ENCODE measurements around the gene CACNG8.
"Not testable (repeated sequence)": the region's sequence is repeated elsewhere in the genome, so short reads cannot be mapped to it uniquely, and the experiment has no call there.

The CACNG8 gene

DNA sequence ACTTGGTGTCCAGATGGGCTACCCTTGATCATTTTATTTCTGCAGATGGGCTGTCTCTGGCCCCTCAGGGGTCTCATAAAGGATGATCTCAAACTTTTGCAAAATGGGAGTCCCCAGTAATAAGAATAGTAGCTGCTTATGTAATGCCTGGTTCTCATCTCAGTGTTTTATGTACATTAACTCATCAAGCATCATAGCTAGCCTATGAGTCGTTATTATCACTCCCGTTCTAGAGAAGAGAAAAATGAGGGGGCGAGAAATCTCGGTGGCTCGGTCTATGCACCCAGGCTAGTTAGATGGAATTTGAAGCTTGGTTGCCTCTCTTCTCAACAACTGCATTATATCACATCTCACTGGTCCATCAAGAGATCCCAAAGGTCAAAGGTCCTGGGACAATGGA is 32.1 kb downstream of the CACNG8 start:
- DNase-seq: no peak

DNA sequence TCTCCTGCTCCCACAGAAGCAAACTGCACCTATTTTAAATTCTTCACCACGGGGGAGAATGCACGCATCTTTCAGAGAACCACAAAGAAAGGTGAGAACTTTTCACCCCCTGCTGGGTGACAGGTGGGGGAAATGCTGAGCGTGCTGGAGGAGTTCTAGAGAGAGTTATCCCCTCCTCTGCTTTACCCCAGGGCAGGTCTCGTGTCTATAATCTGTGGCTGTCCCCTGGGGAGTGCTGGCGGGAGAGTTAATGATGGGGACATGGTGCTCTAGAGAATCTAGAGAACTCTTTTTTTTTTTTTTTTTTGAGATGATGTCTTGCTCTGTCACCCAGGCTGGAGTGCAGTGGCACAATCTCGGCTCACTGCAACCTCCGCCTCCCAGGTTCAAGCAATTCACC is 35.5 kb downstream of the CACNG8 start:
- DNase-seq: no peak

DNA sequence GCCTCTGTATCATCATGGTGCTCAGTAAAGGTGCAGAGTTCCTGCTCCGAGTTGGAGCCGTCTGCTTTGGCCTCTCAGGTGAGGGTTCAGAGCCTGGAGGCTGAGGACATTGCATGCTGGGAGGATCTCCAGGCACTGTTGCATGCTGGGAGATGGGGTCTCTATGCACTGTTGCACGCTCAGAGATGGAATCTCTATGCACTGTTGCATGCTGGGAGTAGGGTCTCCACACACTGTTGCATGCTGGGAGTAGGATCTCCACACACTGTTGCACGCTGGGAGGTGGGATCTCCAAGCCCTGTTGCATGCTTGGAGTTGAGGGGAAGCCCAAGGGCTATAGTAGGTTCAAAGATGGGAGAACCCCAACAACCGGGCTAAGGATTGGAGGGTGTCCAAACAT is 37.0 kb downstream of the CACNG8 start:
- no peak for DNase-seq

DNA sequence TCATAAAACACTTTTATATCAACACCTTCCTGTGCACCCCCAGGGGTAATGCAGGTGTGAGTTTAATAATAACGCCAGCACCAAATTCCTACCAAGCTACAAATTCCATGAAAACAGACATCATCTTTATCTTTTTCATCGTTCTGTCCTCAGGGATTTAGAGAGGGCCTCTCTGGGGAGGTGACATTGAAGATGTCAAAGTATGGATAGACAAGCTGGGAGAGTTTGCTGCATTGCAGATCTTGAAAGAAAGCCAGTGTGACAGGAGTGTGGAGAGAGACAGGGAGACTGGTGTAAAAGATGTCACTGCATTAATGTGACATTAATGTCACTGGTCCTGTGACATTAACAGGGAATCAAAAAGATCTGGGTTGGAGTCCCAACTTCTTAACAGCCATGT is 38.8 kb downstream of the CACNG8 start:
- DNase-seq: no peak

DNA sequence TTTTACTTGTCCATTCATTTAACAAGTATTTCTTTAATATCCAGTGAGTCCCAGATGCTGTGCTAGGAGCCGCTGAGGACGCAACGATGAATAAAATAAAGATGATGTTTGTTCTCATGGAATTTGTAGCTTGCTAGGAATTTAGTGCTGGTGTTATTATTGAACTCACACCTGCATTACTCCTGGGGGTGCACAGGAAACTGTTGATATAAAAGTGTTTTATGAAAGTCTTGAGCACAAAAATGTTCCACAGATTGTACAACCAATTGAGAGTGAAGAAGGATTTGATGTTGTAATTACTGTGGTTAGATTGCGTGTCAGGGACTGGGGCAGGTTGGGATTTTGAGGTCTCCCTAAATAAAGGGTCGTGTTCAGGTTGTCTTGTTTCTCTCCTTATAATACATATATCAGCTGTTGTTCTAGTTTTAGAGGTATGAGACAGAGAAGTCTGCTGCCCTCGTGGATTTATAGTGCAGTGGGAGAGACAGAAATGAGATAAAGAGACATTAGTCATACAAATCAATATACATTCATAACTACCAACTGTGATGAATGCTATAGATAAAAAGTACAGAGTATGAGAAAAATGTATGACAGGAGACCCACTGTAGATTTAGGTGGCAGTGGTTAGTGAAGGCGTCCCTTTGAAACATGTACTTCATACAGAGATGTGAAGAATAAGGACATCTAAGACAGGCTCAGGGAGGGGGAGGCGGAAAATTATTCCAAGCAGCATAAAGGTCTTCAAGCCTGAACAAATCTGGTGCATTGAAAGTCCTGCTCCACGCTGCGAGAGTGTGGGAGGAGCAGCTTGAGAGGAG is 40.0 kb downstream of the CACNG8 start:
- DNase-seq: no peak

DNA sequence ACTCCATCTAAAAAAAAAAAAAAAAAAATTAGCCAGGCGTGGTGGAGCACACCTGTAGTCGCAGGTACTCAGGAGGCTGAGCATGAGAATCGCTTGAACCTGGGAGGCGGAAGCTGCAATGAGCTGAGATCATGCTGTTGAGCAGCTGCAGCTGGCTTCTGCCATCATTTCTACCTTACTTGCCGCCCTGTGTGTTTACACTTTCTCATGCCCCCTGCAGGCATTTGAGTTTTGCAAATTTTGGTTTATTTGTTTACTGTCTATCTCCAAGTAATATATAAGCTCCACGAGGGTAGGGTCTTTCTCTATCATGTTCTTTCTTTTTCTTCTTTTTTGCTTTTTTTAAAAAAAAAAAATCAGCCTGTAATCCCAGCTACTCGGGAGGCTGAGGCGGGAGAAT is 46.7 kb downstream of the CACNG8 start:
- DNase-seq: no peak

DNA sequence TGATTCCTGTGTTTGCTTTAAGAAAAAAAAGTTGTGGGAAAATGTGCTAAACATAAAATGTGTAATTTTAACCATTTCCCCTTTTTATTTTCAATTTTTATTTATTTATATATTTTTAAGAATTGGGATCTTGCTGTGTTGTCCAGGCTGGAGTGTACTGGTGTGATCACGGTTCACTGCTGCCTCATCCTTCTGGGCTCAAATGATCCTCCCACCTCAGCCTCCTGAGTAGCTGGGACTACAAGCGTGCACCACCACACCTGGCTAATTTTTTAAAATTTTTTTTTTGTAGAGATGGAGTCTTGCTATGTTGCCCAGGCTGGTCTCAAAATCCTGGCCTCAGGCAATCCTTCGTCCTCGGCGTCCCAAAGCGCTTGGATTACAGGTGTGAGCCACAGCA is 47.7 kb downstream of the CACNG8 start:
- no peak for DNase-seq

DNA sequence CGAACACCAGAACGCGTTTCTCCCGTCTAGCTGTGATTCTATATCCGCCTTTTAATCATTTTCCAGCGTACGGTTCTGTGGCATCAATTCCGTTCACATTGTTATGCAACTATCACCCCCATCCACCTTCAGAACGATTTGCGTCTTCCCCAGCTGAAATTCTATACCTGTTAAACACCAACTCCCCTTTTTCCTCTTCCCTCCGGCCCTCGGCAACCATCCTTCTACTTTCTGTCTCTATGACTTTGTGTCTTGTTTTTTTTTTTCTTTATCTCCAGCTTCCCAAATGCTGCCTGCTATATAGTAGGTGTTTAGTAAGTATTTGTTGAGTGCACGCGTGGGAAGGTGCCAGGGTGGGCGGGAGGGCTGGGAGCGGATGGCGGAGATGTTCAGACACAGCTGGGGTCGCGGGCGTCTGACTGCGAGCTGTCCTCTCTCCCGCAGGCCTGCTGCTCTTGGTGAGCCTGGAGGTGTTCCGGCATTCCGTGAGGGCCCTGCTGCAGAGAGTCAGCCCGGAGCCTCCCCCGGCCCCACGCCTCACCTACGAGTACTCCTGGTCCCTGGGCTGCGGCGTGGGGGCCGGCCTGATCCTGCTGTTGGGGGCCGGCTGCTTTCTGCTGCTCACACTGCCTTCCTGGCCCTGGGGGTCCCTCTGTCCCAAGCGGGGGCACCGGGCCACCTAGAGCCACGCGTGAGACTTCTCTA is 48.9 kb downstream of the CACNG8 start:
- no peak for DNase-seq

DNA sequence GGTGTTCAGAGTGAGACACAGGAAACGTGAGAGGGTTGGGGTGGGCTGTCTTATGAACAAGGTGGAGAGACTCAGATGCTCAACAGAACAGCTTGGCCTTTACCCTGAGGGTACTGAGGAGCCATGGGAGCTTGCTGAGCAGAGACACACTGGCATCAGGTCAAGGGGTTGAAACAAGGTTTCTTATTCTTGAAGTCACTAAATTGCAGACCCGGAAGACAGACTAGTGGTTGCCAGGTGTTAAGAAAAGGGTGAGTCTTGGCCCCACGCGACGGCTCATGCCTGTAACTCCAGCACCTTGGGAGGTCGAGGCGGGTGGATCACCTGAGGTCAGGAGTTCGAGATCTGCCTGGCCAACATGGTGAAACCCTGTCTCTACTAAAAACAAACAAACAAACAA is 51.1 kb downstream of the CACNG8 start:
- no peak for DNase-seq

DNA sequence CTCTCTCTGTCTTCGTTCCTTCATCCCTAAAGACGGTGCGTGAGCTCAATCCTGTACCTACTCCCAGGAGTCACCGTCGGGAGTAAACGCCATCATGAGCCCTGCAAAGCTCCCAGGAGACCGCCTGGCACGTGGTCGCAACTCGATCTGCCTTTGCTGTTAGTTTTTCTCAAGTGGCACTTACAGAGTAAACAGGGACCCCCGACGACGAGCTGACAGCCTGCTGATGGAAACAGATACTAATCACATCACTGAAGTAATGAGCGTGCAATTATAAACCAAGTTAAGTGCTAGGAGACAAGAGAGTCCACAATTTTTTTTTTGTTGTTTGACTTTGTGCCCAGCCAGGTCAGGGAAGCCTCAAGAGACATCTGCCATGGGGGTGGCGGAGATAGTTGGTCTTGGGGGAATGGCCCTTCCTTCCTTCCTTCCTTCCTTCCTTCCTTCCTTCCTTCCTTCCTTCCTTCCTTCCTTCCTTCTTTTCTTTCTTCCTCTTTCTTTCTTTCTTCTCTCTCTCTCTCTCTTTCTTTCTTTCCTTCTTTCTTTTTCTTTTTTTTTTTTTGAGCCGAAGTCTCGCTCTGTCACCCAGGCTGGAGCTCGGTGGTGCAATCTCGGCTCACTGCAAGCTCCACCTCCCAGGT is 52.3 kb downstream of the CACNG8 start:
- peak; percentile 25 for DNase-seq

DNA sequence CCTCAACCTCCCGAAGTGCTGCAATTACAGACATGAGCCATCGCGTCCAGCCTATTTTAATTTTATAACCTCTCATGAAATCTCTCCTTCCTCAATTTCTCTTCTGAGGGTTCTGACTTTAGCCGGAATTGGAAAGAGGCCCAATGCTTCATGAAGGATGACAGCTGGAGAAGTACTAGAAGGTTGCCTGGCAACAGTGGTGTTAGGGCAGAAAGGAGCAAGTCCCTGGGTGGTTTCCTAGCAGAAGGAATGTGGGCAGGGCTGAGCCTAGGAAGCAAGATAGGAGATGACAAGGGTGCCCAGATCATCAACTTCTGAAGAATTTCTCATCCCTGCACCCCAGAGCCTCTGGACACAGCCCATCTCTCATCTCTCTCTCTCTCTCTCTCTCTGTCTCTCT is 54.5 kb downstream of the CACNG8 start:
- no peak for DNase-seq

DNA sequence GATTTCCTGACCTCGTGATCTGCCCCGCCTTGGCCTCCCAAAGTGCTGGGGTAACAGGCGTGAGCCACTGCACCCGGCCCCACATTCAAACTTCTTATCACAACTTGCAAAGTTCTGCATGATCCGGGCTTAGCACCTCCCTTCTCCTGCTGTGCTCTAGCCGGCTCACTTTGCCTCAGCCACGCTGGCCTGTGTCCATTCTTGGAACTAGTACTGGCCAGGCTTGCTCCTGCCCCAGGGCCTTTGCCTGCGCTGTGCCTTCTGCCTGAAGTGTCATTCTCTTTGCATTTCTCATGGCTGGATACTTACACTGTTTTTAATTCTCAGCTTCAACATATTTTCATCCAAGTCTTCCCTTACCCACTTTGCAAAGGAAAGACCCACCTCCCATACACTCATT is 58.6 kb downstream of the CACNG8 start:
- DNase-seq: no peak

DNA sequence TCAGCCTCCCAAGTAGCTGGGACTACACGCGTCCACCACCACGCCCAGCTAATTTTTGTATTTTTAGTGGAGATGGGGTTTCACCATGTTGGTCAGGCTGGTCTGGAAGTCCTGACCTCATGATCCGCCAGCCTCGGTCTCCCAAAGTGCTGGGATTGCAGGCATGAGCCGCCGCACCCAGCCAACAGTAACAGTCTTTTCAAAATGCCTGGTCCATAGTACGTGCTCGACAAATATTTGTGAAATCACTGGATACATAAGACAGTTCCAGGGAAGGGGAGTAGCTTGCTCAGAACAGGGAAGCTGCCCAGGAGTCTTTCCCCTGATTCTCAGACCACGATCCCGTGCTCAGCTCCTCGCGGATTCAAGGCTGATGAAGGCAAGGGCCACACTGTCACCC is 59.2 kb downstream of the CACNG8 start:
- no peak for DNase-seq

DNA sequence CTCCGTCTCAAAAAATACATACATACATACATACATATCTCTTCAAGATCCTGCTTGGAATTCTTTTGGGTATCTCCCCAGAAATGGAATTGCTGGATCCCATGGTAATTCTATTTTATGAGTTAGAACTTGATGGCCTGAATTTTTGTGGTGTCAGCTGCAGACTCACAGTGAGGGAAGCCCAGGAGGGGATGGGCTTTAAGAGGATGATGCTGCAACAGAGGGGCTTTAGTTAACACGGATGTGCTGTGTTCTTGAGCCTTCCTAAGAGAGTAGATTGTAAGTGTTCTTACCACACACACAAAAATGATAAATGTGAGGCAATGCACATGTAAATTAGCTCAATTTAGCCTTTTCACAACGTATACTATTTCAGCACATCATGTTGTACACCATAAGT is 60.5 kb downstream of the CACNG8 start:
- DNase-seq: no peak

DNA sequence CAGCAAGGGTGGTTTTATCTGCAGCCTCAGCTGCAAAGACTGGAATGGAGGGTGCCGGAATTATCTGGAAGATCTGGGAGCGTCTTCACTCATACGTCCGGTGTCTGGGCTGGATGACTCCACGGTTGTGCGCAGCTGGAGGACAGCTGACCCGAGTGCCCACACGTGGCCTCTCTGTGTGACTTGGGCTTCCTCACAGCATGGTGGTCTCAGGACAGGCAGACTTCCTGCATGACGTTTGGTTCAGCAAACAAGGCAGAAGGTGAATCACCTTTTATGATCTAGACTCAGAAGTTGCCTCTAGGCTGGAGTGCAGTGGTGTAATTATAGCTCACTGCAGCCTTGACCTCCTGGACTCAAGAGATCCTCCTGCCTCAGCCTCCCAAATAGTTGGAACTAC is 61.9 kb downstream of the CACNG8 start:
- DNase-seq: no peak

DNA sequence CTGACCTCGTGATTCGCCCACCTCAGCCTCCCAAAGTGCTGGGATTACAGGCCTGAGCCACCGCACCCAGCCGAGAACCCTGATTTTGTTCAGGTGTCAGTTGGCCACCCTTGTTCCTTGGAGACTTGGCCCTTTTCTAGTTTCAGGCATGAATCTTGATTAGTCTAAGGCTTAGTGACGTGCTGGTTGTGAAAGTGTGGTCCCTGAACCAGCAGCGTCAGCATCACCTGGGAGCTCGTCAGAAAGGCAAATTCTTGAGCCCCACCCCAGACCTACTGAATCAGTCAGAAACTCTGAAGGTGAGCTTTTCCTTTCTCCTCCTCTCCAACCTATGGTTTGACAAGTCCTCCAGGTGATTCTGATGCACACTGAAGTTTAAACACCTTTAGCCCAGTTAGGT is 63.9 kb downstream of the CACNG8 start:
- DNase-seq: no peak

DNA sequence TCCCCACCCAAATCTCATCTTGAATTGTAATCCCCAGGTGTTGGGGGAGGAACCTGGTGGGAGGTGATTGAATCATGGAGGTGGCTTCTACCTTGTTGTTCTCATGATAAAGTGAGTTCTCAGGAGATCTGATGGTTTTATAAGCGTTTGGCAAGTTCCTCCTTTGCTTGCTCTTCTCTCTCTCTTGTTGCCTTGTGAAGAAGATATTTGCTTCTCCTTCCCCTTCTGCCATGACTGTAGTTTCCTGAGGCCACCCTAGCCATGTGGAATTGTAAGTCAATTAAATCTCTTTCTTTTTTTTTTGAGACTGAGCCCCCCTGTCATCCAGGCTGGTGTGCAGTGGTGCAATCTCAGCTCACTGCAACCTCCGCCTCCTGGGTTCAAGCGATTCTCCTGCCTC is 66.6 kb downstream of the CACNG8 start:
- no peak for DNase-seq

DNA sequence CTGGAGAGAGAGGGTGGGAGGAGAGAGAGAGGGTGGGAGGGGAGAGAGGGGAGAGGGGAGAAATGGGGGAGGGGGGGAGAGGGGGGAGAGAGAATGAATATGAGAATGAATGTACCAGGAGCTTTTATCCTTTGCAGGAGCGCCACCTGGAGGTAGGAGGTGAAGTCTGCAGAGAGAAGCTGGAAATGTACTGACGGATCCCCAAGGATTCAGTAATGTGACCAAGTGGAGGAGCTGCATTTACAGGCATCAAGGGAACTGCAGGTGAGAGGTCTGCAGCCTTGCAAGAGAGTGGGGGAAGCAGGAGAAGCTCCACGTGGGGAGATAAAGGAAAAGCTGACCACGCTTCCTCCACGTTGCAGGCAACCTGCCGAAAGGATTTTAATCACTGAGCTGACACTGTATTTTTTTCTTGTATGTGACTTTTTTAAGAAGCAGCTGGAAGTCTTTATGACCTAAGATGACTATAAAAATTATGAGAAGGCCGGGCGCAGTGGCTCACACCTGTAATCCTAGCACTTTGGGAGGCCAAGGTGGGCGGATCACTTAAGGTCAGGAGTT is 67.3 kb downstream of the CACNG8 start:
- peak; percentile 26 for DNase-seq

DNA sequence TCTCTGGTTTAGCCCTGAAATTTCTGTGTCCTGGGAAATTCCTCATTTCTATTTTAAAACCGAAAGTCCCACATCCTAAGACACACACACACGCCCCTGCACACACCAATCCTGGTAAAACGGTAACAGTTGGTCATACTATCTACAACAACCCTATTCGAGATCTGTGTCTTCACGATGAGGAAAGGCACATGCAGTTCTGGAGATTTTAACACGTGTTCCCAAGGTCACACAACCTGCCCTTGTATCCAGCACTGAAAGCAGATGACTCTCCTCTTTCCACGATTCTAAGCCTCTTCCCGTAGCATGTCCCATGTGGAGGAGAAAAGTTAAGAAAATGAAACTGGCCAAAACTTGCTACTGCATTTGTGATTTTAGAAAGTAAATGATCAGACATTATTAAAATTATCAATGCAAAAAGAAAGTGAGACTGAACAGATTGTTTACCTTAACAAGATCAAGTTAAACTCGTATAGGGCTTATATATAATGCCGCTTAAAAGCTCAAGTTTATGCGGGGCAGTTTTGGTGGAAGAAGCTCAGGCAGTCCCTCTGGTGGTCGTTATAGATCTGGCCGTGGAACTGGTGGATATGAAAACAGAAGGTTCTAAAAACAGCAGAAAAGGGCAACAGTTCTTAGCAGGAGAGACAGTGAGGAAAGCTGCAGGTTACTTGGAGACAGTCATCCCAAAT is 68.3 kb downstream of the CACNG8 start:
- DNase-seq: no peak

DNA sequence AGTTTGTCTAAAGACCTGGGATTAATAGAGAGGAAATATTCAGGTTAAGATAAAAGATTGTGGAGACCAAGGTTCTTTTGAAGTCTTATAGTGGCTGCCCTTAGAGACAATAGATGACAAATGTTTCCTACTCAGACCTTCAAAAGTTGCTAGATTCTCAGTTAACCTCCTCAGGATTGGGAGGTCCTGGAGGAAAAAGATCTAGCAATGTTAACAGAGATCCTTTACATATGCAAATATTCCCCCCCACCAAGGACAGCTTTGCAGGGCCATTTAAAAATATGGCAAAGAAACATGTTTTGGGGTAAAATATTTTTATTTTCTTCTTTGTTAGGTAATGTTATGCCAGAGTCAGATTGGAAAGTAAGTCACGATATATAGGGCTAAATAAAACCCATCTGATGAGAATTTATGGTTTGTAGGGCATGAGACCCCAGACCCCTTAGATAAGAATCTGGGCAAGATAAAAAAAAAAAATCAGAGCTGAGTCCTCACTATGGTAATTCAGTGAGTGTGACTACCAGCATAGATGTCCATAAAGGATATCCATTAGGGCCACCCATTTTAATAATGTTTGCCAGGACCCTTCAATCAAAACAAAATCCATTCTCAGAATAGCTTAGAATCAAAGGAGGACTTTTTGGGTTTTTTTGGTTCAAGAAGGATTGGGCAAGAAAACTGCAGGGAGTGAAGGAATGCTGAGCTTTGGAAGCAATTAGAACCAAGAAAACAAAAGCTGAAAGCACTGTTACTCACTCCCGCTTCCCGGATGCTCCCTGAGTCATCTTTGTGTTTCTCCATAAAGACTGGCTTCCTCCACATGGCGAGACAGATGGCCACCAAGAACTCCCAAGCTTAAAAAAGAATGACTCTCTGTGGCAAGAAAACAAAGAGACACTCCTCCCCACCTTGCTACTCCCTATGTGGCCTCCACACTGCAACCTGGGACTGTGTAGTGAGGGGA is 72.8 kb downstream of the CACNG8 start:
- no peak for DNase-seq

DNA sequence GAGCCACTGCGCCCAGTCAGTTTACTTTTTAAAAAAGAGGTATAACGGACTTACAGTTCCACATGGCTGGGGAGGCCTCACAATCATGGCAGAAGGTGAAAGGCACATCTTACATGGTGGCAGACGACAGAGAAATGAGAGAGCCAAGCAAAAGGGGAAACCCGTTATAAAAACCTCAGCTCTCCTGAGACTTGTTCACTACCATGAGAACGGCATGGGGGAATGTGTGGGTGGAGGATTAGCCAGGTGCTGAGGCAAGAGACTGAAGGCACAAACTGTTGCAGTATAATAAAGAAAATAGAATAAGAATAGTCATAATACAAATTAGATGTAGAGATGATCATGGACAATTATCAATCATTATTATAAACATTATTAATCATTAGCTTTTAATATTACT is 73.8 kb downstream of the CACNG8 start:
- not testable (repeated sequence) for DNase-seq

Data from NCI-H146 (cell line).